ENCODE data around the gene KRT2.

KRT2 gene

GRCh38 chr12:52600071-52600470, 51.9 kb downstream of the KRT2 start:
- no peak for DNase-seq (ENCODE audit: low spot score)
- CTCF ChIA-PET, result interaction anchor here (0.6 kb wide), 2 partner anchors 80 to 399 kb away, joined by 4 read pairs; partner anchors contain the start of gene KRT5
- H3K27ac ChIP-seq, result no peak overlapping the region
- TF ChIP-seq CTCF (conservative IDR thresholded peaks at IDR 0.05; ENCODE audit: low read depth), result no peak
- POLR2A ChIA-PET (ENCODE audit: low non-redundant PET), result no interaction called here

- ChIA-PET CTCF (interaction anchor here (0.6 to 0.8 kb wide), 2 partner anchors 177 to 281 kb away, joined by 4 to 6 read pairs; no protein-coding TSS in a partner anchor), POLR2A (ENCODE audit: low non-redundant PET) (no interaction called here)
- H3K27ac ChIP-seq, result no peak overlapping the region
- DNase-seq (ENCODE audit: low spot score), result no peak
- TF ChIP-seq CTCF (conservative IDR thresholded peaks at IDR 0.05; ENCODE audit: low read depth), result no peak
Measured at GRCh38 chr12:52598966-52599365, 53.0 kb downstream of the KRT2 start.
